GM12801 (cell line): Measurements from ENCODE around the gene FGF23.

Source experiments
- CTCF ChIP-seq: IDR thresholded peaks from one replicate; pipeline ENCODE4 v1.5.1; 2011; ENCODE audit warnings: control low read depth; ENCODE audit not compliant: insufficient read length; ENCODE audit errors: extremely low read depth

The FGF23 gene

DNA sequence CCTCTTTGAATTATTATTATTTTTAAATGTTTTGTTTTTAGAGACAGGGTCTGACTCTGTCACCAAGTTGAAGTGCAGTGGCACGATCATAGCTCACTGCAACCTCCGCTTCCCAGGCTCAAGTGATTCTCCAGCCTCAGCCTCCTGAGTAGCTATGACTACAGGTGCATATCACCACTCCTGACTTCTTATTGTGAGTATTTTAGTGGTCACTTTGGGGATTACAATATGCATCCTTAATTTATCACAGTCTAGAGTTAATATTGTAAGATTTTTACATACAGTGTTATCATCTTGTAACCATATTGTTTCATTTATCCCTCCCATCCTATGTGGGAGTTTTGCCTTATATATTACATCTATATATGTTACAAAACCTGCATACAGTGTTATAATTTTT, 13.4 kb downstream of the FGF23 start:
- no peak for TF ChIP-seq CTCF

- TF ChIP-seq CTCF, result no peak
These were observed 23.5 kb downstream of the FGF23 start for GRCh38 chr12:4356041-4356327.

DNA sequence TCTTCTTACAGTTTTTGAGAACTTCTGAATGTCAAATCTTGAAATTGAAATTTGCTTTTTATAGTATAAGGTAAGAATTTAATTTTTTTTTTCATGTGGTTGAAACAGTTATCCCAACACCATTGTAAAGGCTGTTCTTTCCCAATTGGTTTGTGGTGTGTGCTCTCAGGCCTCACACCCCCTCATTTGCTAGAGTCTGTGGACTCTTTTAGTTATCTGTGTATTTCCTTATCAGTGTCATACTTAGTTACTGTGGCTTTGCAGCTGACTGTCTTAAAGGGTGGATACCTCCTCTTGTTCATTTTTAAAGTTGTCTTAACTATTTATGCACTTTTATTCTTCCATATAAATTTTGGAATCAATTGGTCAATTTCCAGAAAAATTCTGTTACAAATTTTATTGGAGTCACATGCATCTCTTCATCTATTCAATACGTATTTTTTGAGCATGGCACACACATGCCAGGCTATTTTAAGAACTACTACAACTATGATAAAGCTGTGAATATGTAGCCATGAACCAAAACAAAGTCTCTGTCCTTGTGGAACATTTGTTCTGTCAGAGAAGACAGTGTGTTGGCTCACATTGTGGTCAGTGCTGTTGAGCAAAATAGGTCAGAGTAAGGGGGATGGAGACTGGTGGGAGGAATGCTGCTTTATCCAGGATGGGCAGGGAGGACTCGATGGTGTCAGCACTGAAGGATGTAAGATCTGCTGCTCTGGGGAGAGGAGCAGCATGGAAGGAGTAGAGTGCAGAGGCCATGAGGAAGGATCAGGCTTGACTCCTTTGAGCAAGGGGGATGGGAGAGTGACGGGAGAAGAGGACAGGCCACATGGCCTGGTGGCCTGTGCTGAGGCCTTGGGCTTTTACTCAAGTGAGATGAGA, 24.1 kb downstream of the FGF23 start:
- TF ChIP-seq CTCF, result no peak

- TF ChIP-seq CTCF, result no peak
These were observed 25.7 kb downstream of the FGF23 start for GRCh38 chr12:4353785-4354208.

GRCh38 chr12:4346931-4347330, 32.6 kb downstream of the FGF23 start:
- TF ChIP-seq CTCF, result no peak

DNA sequence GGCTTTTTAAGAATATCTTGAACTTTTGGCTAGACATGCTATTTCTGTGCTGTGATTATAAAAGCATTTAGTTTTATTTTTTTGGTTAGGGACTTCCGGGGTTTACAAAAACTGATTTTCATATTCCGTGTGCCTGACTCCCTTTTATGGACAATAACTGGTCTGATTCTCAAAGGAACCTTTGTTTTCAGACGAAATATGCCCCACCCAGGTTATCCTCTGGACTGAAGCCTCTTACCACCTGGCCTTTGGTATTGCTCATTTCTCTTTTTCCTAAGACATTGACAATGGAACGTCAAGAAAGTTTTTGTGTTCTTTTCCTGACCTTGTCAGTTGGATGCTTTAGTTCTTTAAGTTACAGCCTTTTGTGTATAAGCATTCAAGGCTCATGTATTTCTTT, 47.7 kb downstream of the FGF23 start:
- no peak for TF ChIP-seq CTCF

DNA sequence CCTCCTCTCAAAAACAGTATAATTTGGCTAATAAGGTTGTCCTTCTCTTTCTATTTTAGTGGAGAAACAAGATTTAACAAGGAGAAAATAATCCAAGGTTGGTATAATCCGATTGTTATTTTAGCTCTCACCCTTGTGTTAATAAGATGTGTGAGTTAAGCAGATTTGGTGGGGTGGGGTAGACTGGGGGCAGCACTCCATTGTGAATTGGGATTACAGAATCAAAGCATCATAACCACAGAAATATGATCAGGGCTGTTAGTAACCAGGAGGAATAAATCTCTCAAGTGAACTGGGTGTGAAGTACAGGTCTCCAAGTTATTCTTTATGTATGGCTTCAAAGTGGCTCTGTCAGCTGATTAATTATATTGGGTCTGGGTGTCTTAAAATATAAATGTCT, 48.3 kb downstream of the FGF23 start:
- no peak for TF ChIP-seq CTCF
